ENCODE results near the gene RABL3.

DNA sequence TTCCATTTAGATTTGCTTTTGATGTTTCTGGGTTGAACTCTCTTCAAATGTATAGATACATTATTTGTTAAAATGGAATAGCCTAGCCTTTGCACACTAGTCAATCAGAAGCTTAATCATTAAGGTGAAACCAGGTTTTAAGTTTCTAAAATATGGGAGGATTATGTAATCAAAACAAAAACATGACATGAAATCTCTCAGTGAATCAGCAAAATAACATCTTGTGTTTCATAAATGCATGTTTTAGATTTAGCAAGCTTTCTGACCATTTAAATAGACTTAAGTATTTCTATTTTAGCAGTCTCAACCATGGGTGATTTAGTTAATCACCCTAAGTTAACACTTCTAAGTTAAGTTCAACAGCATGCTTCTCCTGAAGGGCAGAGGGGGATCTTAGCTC, 11.5 kb upstream of the RABL3 start:
- TF ChIP-seq, protein P1, sequence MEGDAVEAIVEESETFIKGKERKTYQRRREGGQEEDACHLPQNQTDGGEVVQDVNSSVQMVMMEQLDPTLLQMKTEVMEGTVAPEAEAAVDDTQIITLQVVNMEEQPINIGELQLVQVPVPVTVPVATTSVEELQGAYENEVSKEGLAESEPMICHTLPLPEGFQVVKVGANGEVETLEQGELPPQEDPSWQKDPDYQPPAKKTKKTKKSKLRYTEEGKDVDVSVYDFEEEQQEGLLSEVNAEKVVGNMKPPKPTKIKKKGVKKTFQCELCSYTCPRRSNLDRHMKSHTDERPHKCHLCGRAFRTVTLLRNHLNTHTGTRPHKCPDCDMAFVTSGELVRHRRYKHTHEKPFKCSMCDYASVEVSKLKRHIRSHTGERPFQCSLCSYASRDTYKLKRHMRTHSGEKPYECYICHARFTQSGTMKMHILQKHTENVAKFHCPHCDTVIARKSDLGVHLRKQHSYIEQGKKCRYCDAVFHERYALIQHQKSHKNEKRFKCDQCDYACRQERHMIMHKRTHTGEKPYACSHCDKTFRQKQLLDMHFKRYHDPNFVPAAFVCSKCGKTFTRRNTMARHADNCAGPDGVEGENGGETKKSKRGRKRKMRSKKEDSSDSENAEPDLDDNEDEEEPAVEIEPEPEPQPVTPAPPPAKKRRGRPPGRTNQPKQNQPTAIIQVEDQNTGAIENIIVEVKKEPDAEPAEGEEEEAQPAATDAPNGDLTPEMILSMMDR (IDR thresholded peaks at IDR 0.05), result no peak
- no peak for TF ChIP-seq POLR2A (IDR thresholded peaks at IDR 0.05)
- TF ChIP-seq EP300 (IDR thresholded peaks at IDR 0.05; ENCODE audit: low read depth), result no peak
- TF ChIP-seq POLR2AphosphoS5 (IDR thresholded peaks at IDR 0.05), result no peak
